CD4-positive, CD25-positive, alpha-beta regulatory T cell (primary cell): ENCODE data around the gene CEP164. TPM values are rescaled to one million over a fixed set of nuclear protein-coding genes. Genes with fewer than 3 reads are reported as not detected.
A peak's percentile ranks its signal among the peaks of the same experiment; 100 is the strongest.
"Not testable (repeated sequence)": the region's sequence is repeated elsewhere in the genome, so short reads cannot be mapped to it uniquely, and the experiment has no call there.

Experiments
- ATAC-seq, 2 donors: fragments of 150-1000 bp; cut with Tn5 transposase; one replicate each; pipeline ENCODE4 v1.10.0; 2021; ENCODE audit warnings: low read depth in 2 of 2, moderate number of reproducible peaks in 2 of 2, moderate library complexity in 1 of 2
- DNase-seq, 3 donors: peaks; one replicate each; pipeline versions ENCODE4 v3.0.0 to v3.0.0-alpha.2; 2012 to 2022; ENCODE audit warnings: mixed read lengths in 1 of 3
- H3K27ac ChIP-seq: one replicate; pipeline ENCODE4 v1.7.0; 2013; ENCODE audit warnings: mild to moderate bottlenecking, low read length; ENCODE audit not compliant: insufficient read depth, poor library complexity, severe bottlenecking
- H3K27me3 ChIP-seq: one replicate; pipeline ENCODE4 v1.7.0; 2013; ENCODE audit warnings: low read length; ENCODE audit not compliant: control insufficient read depth, insufficient read depth
- H3K36me3 ChIP-seq: one replicate; pipeline ENCODE4 v1.7.0; 2013; ENCODE audit warnings: mild to moderate bottlenecking, low read length, moderate library complexity; ENCODE audit not compliant: control insufficient read depth, insufficient read depth
- H3K4me1 ChIP-seq: 2 replicates; pipeline ENCODE4 v1.7.0; 2013; ENCODE audit warnings: mild to moderate bottlenecking, low read length; ENCODE audit not compliant: insufficient read depth, control insufficient read depth, poor library complexity, severe bottlenecking
- H3K4me3 ChIP-seq: one replicate; pipeline ENCODE4 v1.7.0; 2013; ENCODE audit warnings: low read depth, mild to moderate bottlenecking, low read length, moderate library complexity
- H3K9me3 ChIP-seq, 2 experiments: 1 replicate in 1 of 2; 2 replicates in 1 of 2; pipeline ENCODE4 v1.7.0; 2013; ENCODE audit warnings: low read length in 2 of 2, mild to moderate bottlenecking in 1 of 2, moderate library complexity in 1 of 2; ENCODE audit not compliant: control insufficient read depth in 2 of 2
- H3K27ac Mint-ChIP-seq, 3 donors: one replicate each; pipeline ENCODE4 v1.8.0; 2020 to 2022; ENCODE audit warnings: mild to moderate bottlenecking in 3 of 3, mixed read lengths in 3 of 3, moderate library complexity in 2 of 3
- H3K27me3 Mint-ChIP-seq: one replicate; pipeline ENCODE4 v1.8.0; 2022; ENCODE audit warnings: mild to moderate bottlenecking, mixed read lengths
- H3K36me3 Mint-ChIP-seq: one replicate; pipeline ENCODE4 v1.8.0; 2020; ENCODE audit warnings: mixed read lengths
- H3K4me1 Mint-ChIP-seq, 4 donors: one replicate each; pipeline ENCODE4 v1.8.0; 2020 to 2022; ENCODE audit warnings: mixed read lengths in 4 of 4, mild to moderate bottlenecking in 1 of 4
- H3K4me3 Mint-ChIP-seq, 4 donors: one replicate each; pipeline ENCODE4 v1.8.0; 2020 to 2022; ENCODE audit warnings: mild to moderate bottlenecking in 4 of 4, mixed read lengths in 4 of 4, moderate library complexity in 3 of 4
- H3K9me3 Mint-ChIP-seq, 7 donors: one replicate each; pipeline ENCODE4 v1.8.0; 2020 to 2022; ENCODE audit warnings: mixed read lengths in 7 of 7, mild to moderate bottlenecking in 3 of 7, moderate library complexity in 2 of 7
- polyA plus RNA-seq, 4 donors: library from polyadenylated mRNA; unstranded; fragments of 300-500 nt; fragmentation: Illumina TruSeq; gene quantifications; one replicate each; pipeline ENCODE4 v1.2.3, GENCODE V29; 2021
- total RNA-seq: library from RNA; stranded (reverse); gene quantifications from one replicate; pipeline ENCODE4 v1.2.3, GENCODE V29; 2022

The CEP164 gene
- total and polyA plus RNA-seq, 5 donors from 2014 or later, result 19.7 to 73.4 (median 21.3) TPM

DNA sequence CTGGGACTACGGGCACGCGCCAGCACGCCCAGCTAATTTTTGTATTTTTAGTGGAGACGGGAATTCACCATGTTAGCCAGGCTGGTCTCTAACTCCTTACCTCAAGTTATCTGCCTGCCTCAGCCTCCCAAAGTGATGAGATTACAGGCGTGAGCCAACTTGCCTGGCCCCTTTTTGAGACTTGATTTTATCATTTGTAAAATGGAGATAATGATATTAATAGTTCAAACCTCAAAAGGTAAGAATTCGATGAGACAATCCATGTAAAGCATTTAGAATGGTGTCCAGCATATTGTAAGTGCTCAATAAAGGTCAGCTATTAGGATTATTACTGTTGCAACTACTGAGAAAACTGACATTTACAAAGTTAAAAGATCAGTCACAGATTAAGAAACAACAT, 8.9 kb upstream of the CEP164 start:
- Mint-ChIP-seq H3K27ac (no peak overlapping the region), H3K9me3 (peaks cover 0 to 1% (median 0%) of the 10 kb centered on the region in 7 donors), H3K27me3 (peaks cover 55% of the 10 kb centered on the region), H3K4me3 (no peak overlapping the region), H3K4me1 (peaks cover 4 to 16% (median 11%) of the 10 kb centered on the region in 4 donors), H3K36me3 (no peaks in the 10 kb centered on the region)
- Histone ChIP-seq H3K27ac (no peak overlapping the region), H3K4me3 (no peak overlapping the region), H3K4me1 (peaks cover 17% of the 10 kb centered on the region), H3K36me3 (no peaks in the 10 kb centered on the region), H3K27me3 (peaks cover 6% of the 10 kb centered on the region), H3K9me3 (no peaks in the 10 kb centered on the region)
- DNase-seq (no peak), ATAC-seq (no peak)

DNA sequence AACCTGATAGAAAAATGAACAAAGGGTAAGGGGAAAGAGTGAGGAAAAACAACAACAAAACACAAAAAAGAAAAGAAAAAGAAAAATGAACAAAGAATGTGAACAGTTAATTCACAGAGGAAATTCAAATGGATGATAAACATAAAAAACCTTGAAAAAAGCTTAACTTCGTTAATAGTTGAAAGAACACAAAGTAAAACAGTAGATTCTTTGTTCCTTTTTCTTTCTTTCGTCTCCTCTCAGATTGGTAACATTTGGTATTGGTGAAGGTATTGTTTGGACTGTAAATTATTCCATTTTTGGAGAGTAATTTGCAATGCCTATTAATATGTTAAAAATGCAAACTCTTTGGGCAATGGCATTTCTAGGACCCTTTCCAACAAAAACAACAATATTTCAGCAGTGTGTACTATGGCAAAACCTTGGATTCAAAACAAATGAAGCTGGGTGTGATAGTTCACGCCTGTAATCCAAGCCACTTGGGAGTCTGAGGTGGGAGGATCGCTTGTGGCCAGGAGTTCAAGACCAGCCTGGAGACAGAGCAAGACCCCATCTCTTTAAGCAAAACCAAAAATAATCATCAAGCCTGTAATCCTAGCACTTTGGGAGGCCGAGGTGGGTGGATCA, 8.3 kb upstream of the CEP164 start:
- peaks cover 4 to 13% (median 9%) of the 10 kb centered on the region in 4 donors for H3K4me1 Mint-ChIP-seq
- peaks cover 49% of the 10 kb centered on the region for H3K27me3 Mint-ChIP-seq
- no peak for DNase-seq
- no peaks in the 10 kb centered on the region for H3K36me3 Mint-ChIP-seq
- Histone ChIP-seq H3K4me1 (peaks cover 17% of the 10 kb centered on the region), H3K36me3 (no peaks in the 10 kb centered on the region), H3K9me3 (no peaks in the 10 kb centered on the region), H3K27me3 (peaks cover 6% of the 10 kb centered on the region), H3K27ac (no peak overlapping the region), H3K4me3 (no peak overlapping the region)
- peak overlapping the region in 1 of 4 donors; percentile 42 for H3K4me3 Mint-ChIP-seq
- no peak overlapping the region for H3K27ac Mint-ChIP-seq
- H3K9me3 Mint-ChIP-seq, result peaks cover 0 to 1% (median 0%) of the 10 kb centered on the region in 7 donors
- no peak for ATAC-seq

DNA sequence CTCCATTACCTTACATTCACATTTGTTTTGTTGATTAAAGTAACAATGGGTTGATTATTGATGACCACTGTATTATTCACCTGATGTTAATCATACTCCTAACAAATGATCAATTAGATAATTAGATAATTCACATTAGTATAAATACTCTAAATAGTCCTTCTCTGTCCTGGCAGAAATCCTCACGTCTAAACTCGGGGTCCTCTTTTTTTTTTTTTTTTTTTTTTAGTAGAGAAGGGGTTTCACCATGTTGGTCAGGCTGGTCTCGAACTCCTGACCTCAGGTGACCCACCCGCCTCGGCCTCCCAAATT, 443 bp upstream of the CEP164 start:
- H3K4me3 Mint-ChIP-seq, result peak overlapping the region in 1 of 4 donors; percentile 57
- not testable (repeated sequence) for ATAC-seq

DNA sequence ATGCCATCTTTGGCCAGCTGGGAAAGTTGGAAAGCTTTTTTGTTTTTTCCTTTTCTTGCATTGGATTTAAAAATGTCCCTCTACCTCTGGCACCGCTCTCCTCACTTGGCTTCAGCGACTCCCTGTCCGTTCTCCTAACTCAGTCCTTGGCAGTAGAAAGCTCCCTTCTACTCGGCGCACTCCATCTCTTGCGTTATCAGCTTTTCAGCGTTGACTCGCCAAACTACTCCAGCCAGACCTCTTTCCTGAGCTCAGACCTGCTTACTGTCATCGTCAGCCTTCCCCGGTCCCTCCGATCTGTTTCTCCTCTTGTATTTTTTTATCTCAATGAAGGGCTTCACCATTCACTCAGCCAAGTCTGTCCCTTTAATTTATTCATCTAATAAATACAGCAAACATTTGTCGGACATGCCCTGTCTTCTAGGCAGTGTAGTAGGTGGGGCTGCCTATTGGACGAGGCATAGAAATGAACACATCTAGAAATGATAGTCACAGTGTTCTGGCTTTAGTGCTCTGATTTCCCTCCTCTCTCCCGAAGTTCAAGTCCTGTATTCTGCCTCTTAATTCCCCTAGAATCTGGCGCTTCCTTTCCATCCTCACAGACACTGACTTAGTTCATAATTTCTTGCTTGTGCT, 839 bp downstream of the CEP164 start:
- Mint-ChIP-seq H3K27ac (no peak overlapping the region), H3K9me3 (no peaks in the 10 kb centered on the region), H3K4me1 (peaks cover 11 to 32% (median 15%) of the 10 kb centered on the region in 4 donors), H3K4me3 (no peak overlapping the region), H3K36me3 (no peaks in the 10 kb centered on the region), H3K27me3 (no peaks in the 10 kb centered on the region)
- Histone ChIP-seq H3K4me3 (peak overlapping the region; percentile 92), H3K9me3 (no peaks in the 10 kb centered on the region), H3K4me1 (peaks cover 20% of the 10 kb centered on the region), H3K27ac (peak overlapping the region; percentile 89), H3K27me3 (no peaks in the 10 kb centered on the region), H3K36me3 (no peaks in the 10 kb centered on the region)
- ATAC-seq (no peak), DNase-seq (no peak)

More for the DNA sequence above, 443 bp upstream of the CEP164 start:
- H3K4me3 ChIP-seq, result peak overlapping the region; percentile 62
- peak overlapping the region; percentile 89 for H3K27ac ChIP-seq
- peak overlapping the region in 1 of 3 donors; percentile 57 for H3K27ac Mint-ChIP-seq
- H3K27me3 ChIP-seq, H3K27me3 Mint-ChIP-seq, DNase-seq, H3K36me3 Mint-ChIP-seq, H3K9me3 Mint-ChIP-seq, H3K36me3 ChIP-seq, H3K9me3 ChIP-seq: not testable (repeated sequence)
- H3K4me1 ChIP-seq, result peaks cover 20% of the 10 kb centered on the region
- peaks cover 9 to 21% (median 14%) of the 10 kb centered on the region in 4 donors for H3K4me1 Mint-ChIP-seq

DNA sequence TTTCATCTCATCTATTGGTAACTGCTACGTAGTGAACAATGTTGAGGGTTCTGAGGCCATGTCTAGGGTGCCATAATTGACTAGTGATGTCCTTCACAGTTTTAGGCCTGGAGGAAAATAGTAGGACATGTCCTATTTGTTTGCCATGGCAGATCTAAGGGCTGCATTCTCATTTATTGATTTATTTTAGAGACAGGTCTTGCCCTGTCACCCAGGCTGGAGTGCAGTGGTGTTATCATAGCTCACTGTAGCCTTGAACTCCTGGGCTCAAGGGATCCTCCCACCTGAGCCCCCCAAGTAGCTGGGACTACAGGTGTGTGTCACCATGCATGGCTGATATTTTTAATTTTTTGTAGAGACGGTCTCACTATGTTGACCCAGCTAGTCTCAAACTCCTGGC, 5.2 kb downstream of the CEP164 start:
- no peak overlapping the region for H3K4me3 Mint-ChIP-seq
- H3K4me1 Mint-ChIP-seq, result peaks cover 12 to 44% (median 19%) of the 10 kb centered on the region in 4 donors
- Histone ChIP-seq H3K27me3 (no peaks in the 10 kb centered on the region), H3K4me3 (no peak overlapping the region), H3K27ac (no peak overlapping the region), H3K36me3 (peaks cover 8% of the 10 kb centered on the region), H3K9me3 (no peaks in the 10 kb centered on the region), H3K4me1 (peaks cover 17% of the 10 kb centered on the region)
- no peak overlapping the region for H3K27ac Mint-ChIP-seq
- ATAC-seq (no peak), DNase-seq (no peak)
- peaks cover 16% of the 10 kb centered on the region for H3K36me3 Mint-ChIP-seq
- H3K27me3 Mint-ChIP-seq, result no peaks in the 10 kb centered on the region
- no peaks in the 10 kb centered on the region for H3K9me3 Mint-ChIP-seq

DNA sequence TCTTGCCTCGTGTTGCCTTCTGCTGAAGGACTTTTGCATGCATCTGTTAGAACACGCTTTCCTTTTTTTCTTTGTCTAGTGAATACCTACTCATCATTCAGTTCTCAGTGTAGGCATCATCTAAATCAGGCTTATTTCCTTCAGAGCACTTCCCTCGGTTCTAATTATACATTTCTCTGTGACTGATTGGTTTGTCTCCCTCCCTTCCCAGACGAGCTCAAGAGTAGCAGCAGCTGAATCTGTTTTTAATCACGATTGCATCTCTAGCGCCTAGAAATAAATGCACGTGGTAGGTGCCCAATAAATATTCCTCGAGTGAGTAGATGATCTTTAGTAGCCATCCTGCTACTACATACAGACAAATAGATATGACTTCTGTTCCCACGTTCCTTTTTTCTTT, 6.3 kb downstream of the CEP164 start:
- H3K27me3 ChIP-seq, result no peaks in the 10 kb centered on the region
- H3K9me3 ChIP-seq, result no peaks in the 10 kb centered on the region
- no peak overlapping the region for H3K27ac ChIP-seq
- H3K4me3 ChIP-seq, result no peak overlapping the region
- Mint-ChIP-seq H3K27ac (no peak overlapping the region), H3K36me3 (peaks cover 24% of the 10 kb centered on the region), H3K9me3 (no peaks in the 10 kb centered on the region), H3K4me1 (peaks cover 15 to 47% (median 19%) of the 10 kb centered on the region in 4 donors), H3K27me3 (no peaks in the 10 kb centered on the region), H3K4me3 (no peak overlapping the region)
- H3K36me3 ChIP-seq, result peaks cover 10% of the 10 kb centered on the region
- no peak for ATAC-seq
- DNase-seq, result no peak
- peaks cover 11% of the 10 kb centered on the region for H3K4me1 ChIP-seq

DNA sequence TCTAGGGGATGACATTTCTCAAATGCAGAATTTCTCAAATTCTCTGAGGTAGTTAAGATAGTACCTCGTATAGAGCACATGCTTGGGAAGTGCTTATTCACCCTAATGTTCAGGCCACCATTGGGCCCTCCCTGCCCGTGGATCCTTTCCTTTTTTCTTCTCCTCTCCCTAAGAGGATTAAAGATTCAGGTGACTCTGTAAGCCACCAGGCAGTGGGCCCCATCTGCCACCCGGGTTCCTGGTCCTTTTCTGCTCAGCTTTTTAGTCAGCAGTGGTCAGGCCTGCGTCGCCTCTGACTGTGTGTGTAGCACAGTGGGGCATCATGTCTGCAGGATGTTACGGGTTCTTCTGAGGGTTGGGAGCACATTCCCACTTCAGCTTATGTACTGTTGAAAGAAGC, 7.2 kb downstream of the CEP164 start:
- no peak overlapping the region for H3K4me3 ChIP-seq
- Mint-ChIP-seq H3K9me3 (no peaks in the 10 kb centered on the region), H3K27ac (no peak overlapping the region), H3K27me3 (no peaks in the 10 kb centered on the region), H3K4me1 (peaks cover 14 to 45% (median 19%) of the 10 kb centered on the region in 4 donors), H3K4me3 (no peak overlapping the region), H3K36me3 (peaks cover 30% of the 10 kb centered on the region)
- H3K27ac ChIP-seq, result no peak overlapping the region
- no peak for DNase-seq
- H3K27me3 ChIP-seq, result no peaks in the 10 kb centered on the region
- no peak for ATAC-seq
- H3K9me3 ChIP-seq, result no peaks in the 10 kb centered on the region
- H3K36me3 ChIP-seq, result peaks cover 18% of the 10 kb centered on the region
- H3K4me1 ChIP-seq, result peaks cover 6% of the 10 kb centered on the region

DNA sequence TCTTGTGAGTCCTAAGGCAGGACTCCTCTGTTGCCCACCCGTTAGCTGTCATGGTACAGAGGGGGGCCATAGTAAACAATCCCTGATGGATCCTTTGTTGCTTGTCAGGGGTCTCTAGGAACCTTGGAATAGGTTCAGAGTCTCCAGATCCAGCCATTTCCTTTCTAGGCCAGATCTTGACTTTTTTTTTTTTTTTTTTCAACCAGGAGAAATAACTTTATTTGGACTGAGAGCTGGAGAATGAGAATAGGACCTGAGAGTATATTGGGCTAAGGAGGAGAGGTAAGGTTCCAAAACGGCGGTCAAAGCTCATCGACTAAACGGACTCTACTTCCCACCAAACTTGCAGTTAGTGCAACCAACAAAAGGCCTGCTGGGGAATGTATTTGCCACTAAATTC, 7.7 kb downstream of the CEP164 start:
- Histone ChIP-seq H3K4me1 (peaks cover 4% of the 10 kb centered on the region), H3K9me3 (no peaks in the 10 kb centered on the region), H3K27ac (no peak overlapping the region), H3K27me3 (no peaks in the 10 kb centered on the region), H3K36me3 (peaks cover 23% of the 10 kb centered on the region), H3K4me3 (no peak overlapping the region)
- H3K27ac Mint-ChIP-seq, result peak overlapping the region in 2 of 3 donors; percentile 26 to 51
- no peak for DNase-seq
- no peaks in the 10 kb centered on the region for H3K9me3 Mint-ChIP-seq
- H3K4me3 Mint-ChIP-seq, result no peak overlapping the region
- ATAC-seq, result no peak
- peaks cover 11 to 40% (median 19%) of the 10 kb centered on the region in 4 donors for H3K4me1 Mint-ChIP-seq
- H3K27me3 Mint-ChIP-seq, result no peaks in the 10 kb centered on the region
- peaks cover 35% of the 10 kb centered on the region for H3K36me3 Mint-ChIP-seq
